K562 (cell line): ENCODE results near the gene INSL3. TPM values are rescaled to one million over a fixed set of nuclear protein-coding genes. Genes with fewer than 3 reads are reported as not detected.
A peak's percentile ranks its signal among the peaks of the same experiment; 100 is the strongest.

Experiments used
- BRCA1 ChIP-seq, 2 experiments: fragments of 450-650 bp in 1 of 2; sonication (generic) in 1 of 2; formaldehyde crosslinking in 1 of 2; IDR thresholded peaks; 2 replicates each; pipeline versions ENCODE4 v1.5.0 to v1.6.1; 2017 to 2020; ENCODE audit warnings: mild to moderate bottlenecking in 1 of 2, missing genetic modification reagents in 1 of 2
- ETS2 ChIP-seq: IDR thresholded peaks from 2 replicates; pipeline ENCODE4 v1.6.1; 2016; ENCODE audit warnings: borderline replicate concordance, missing genetic modification characterization, mild to moderate bottlenecking, moderate library complexity, missing compliant biosample characterization; ENCODE audit not compliant: poor library complexity, severe bottlenecking
- HNRNPK ChIP-seq: fragments of 200-400 bp; formaldehyde crosslinking; IDR thresholded peaks from one replicate; pipeline ENCODE4 v1.6.1; 2018; ENCODE audit warnings: mild to moderate bottlenecking, low read depth, low read length; ENCODE audit not compliant: poor library complexity, severe bottlenecking
- JUND ChIP-seq, 2 experiments: IDR thresholded peaks; 2 replicates in 1 of 2; 3 replicates in 1 of 2; pipeline ENCODE4 v1.6.1; 2011; ENCODE audit warnings: borderline replicate concordance in 2 of 2, low read depth in 2 of 2, low read length in 2 of 2, improper control_type of control experiment in 1 of 2, missing biosample characterization in 1 of 2, missing genetic modification characterization in 1 of 2, missing genetic modification reagents in 1 of 2
- MAFG ChIP-seq: fragments of 450-650 bp; conservative IDR thresholded peaks from 2 replicates; pipeline ENCODE4 v1.6.1; 2016; ENCODE audit warnings: missing genetic modification characterization, missing compliant biosample characterization
- MBD1 ChIP-seq: fragments of 250-450 bp; sonication (Bioruptor Pico); IDR thresholded peaks from 2 replicates; pipeline ENCODE4 v1.8.0; 2022; ENCODE audit warnings: inconsistent platforms
- RFX1 ChIP-seq: fragments of 450-650 bp; IDR thresholded peaks from 2 replicates; pipeline ENCODE4 v1.6.1; 2016; ENCODE audit warnings: mild to moderate bottlenecking, moderate library complexity
- SFPQ ChIP-seq: fragments of 200-400 bp; formaldehyde crosslinking; IDR thresholded peaks from 2 replicates; pipeline ENCODE4 v1.6.1; 2017; ENCODE audit warnings: mild to moderate bottlenecking, low read depth, low read length, moderate library complexity
- SIN3B ChIP-seq: fragments of 450-650 bp; IDR thresholded peaks from 2 replicates; pipeline ENCODE4 v1.6.1; 2017; ENCODE audit warnings: low read depth, mild to moderate bottlenecking, moderate library complexity
- SMAD2 ChIP-seq: fragments of 150-350 bp; IDR thresholded peaks from 2 replicates; pipeline ENCODE4 v1.6.1; 2014; ENCODE audit warnings: low read depth, mild to moderate bottlenecking, low read length
- SMARCA4 ChIP-seq: fragments of 450-650 bp; IDR thresholded peaks from 2 replicates; pipeline ENCODE4 v1.6.1; 2016
- THAP7 ChIP-seq: fragments of 250-450 bp; sonication (Bioruptor Pico); IDR thresholded peaks from 2 replicates; pipeline ENCODE4 v1.5.0; 2021
- ZNF165 ChIP-seq: fragments of 250-450 bp; sonication (Bioruptor Pico); IDR thresholded peaks from 2 replicates; pipeline ENCODE4 v1.4.0; 2020; ENCODE audit warnings: borderline replicate concordance
- ZNF551 ChIP-seq: fragments of 250-450 bp; sonication (Bioruptor Pico); IDR thresholded peaks from 2 replicates; pipeline ENCODE4 v1.5.0; 2021; ENCODE audit warnings: mild to moderate bottlenecking, moderate library complexity
- ZZZ3 ChIP-seq: fragments of 450-650 bp; IDR thresholded peaks from 2 replicates; pipeline ENCODE4 v1.6.1; 2016; ENCODE audit warnings: antibody characterized with exemption, mild to moderate bottlenecking, moderate library complexity
- polyA plus RNA-seq, 8 experiments: library from polyadenylated mRNA; depleted of rRNA in 4 of 8; stranded (reverse) in 5 of 8; unstranded in 3 of 8; fragments of >200 nt; fragmentation: Nextera tagmentation in 2 of 8; fragmentation: Illumina TruSeq in 1 of 8; extraction: Ambion mirVana in 2 of 8; extraction: Trizol in 1 of 8; gene quantifications; 2 replicates each; pipeline versions ENCODE4 v1.2.1 to v1.2.3, GENCODE V29; 2011 to 2014; ENCODE audit warnings: inconsistent platforms in 1 of 8, missing spikeins in 1 of 8
- total RNA-seq, 7 experiments: library from RNA; depleted of rRNA in 6 of 7; stranded (reverse); fragments of >200 nt in 6 of 7; fragmentation: Illumina TruSeq in 2 of 7; extraction: Trizol in 2 of 7; gene quantifications; 2 replicates each; pipeline versions ENCODE4 v1.2.1 to v1.2.3, GENCODE V29; 2011 to 2021; ENCODE audit warnings: low replicate concordance in 1 of 7

Gene INSL3
- total and polyA plus RNA-seq, 9 of the 15 experiments (the other 6 are each of a cell fraction or from before 2014, with no cell fraction given) = not detected

- TF ChIP-seq SIN3B (no peak), MAFG (tag) (no peak), RFX1 (no peak), JUND (IDR thresholded peaks at IDR 0.05; ENCODE audit: borderline replicate concordance, low read depth, low read length) (no peak), JUND (tag; IDR thresholded peaks at IDR 0.05; ENCODE audit: borderline replicate concordance, low read depth, low read length) (no peak), ZNF165 (CRISPR knock-in tag) (no peak), SMARCA4 (no peak), MBD1 (CRISPR knock-in tag) (0 out of 2 replicates have a peak, but pooled peaks have one; percentile 66), BRCA1 (IDR thresholded peaks at IDR 0.05) (no peak), BRCA1 (CRISPR knock-in tag; IDR thresholded peaks at IDR 0.05) (no peak), SMAD2 (no peak), ETS2 (no peak), THAP7 (no peak), SFPQ (no peak), ZZZ3 (no peak), ZNF551 (CRISPR knock-in tag) (no peak), HNRNPK (no peak)
Measured at GRCh38 chr19:17831419-17831888, 10.1 kb upstream of the INSL3 start (continued).
